K562 (cell line): ENCODE measurements around the gene DENND10. TPM values are rescaled to one million over a fixed set of nuclear protein-coding genes. Genes with fewer than 3 reads are reported as not detected.
A peak's percentile ranks its signal among the peaks of the same experiment; 100 is the strongest.

Experiments
- CBX8 ChIP-seq: fragments of 200-600 bp; sonication (generic); IDR thresholded peaks from 2 replicates; pipeline ENCODE4 v1.6.1; 2012; ENCODE audit warnings: borderline replicate concordance, mixed run types, low read depth, mild to moderate bottlenecking, moderate library complexity, mixed read lengths, low read length, control low read depth, inconsistent platforms; ENCODE audit not compliant: poor library complexity, severe bottlenecking; ENCODE audit errors: extremely low read depth
- DIDO1 ChIP-seq: fragments of 450-650 bp; IDR thresholded peaks from 2 replicates; pipeline ENCODE4 v1.6.1; 2016; ENCODE audit warnings: low read depth, missing biosample characterization, missing genetic modification characterization
- DPF2 ChIP-seq: fragments of 450-650 bp; IDR thresholded peaks from 2 replicates; pipeline ENCODE4 v1.6.1; 2016
- EHMT2 ChIP-seq: fragments of 450-650 bp; IDR thresholded peaks from 2 replicates; pipeline ENCODE4 v1.6.1; 2018; ENCODE audit warnings: antibody characterized with exemption
- ESRRB ChIP-seq: fragments of 250-450 bp; sonication (Bioruptor Pico); IDR thresholded peaks from 2 replicates; pipeline ENCODE4 v1.5.0; 2020; ENCODE audit warnings: mild to moderate bottlenecking, moderate library complexity, borderline replicate concordance
- MAX ChIP-seq: sonication (generic); formaldehyde crosslinking; IDR thresholded peaks from 2 replicates; pipeline ENCODE4 v1.9.0; 2022; ENCODE audit warnings: mild to moderate bottlenecking, missing genetic modification reagents
- MED1 ChIP-seq: sonication (generic); formaldehyde crosslinking; IDR thresholded peaks from 2 replicates; pipeline ENCODE4 v1.8.1; 2023; ENCODE audit warnings: missing genetic modification reagents, borderline replicate concordance
- NCOR1 ChIP-seq: fragments of 450-650 bp; IDR thresholded peaks from 2 replicates; pipeline ENCODE4 v1.6.1; 2016; ENCODE audit warnings: mild to moderate bottlenecking, moderate library complexity
- PTTG1 ChIP-seq: fragments of 450-650 bp; IDR thresholded peaks from 2 replicates; pipeline ENCODE4 v1.6.1; 2016; ENCODE audit warnings: low read depth, mild to moderate bottlenecking, missing genetic modification characterization, missing compliant biosample characterization
- RBM25 ChIP-seq: fragments of 200-400 bp; formaldehyde crosslinking; IDR thresholded peaks from 2 replicates; pipeline ENCODE4 v1.6.1; 2018; ENCODE audit warnings: low read length, low read depth, moderate library complexity; ENCODE audit not compliant: severe bottlenecking
- SFPQ ChIP-seq: fragments of 200-400 bp; formaldehyde crosslinking; IDR thresholded peaks from 2 replicates; pipeline ENCODE4 v1.6.1; 2017; ENCODE audit warnings: mild to moderate bottlenecking, low read depth, low read length, moderate library complexity
- SMAD1 ChIP-seq: fragments of 150-350 bp; IDR thresholded peaks from 2 replicates; pipeline ENCODE4 v1.6.1; 2014; ENCODE audit warnings: low read length, low read depth; ENCODE audit not compliant: partially characterized antibody
- SRSF1 ChIP-seq: fragments of 200-400 bp; formaldehyde crosslinking; IDR thresholded peaks from 2 replicates; pipeline ENCODE4 v1.6.1; 2017; ENCODE audit warnings: mild to moderate bottlenecking, low read depth, low read length, moderate library complexity
- TAF9B ChIP-seq: fragments of 450-650 bp; IDR thresholded peaks from 2 replicates; pipeline ENCODE4 v1.6.1; 2018; ENCODE audit warnings: mild to moderate bottlenecking; ENCODE audit not compliant: partially characterized antibody
- TGIF2 ChIP-seq: sonication (generic); formaldehyde crosslinking; IDR thresholded peaks from 2 replicates; pipeline ENCODE4 v1.8.1; 2022; ENCODE audit warnings: mild to moderate bottlenecking, missing genetic modification reagents, moderate library complexity
- XRCC3 ChIP-seq: fragments of 450-650 bp; IDR thresholded peaks from 2 replicates; pipeline ENCODE4 v1.6.1; 2017; ENCODE audit warnings: mild to moderate bottlenecking, moderate library complexity
- ZFP1 ChIP-seq: fragments of 450-650 bp; formaldehyde crosslinking; IDR thresholded peaks from 2 replicates; pipeline ENCODE4 v1.4.0; 2020; ENCODE audit warnings: mild to moderate bottlenecking, mixed read lengths
- ZNF224 ChIP-seq: sonication (generic); formaldehyde crosslinking; IDR thresholded peaks from 2 replicates; pipeline ENCODE4 v1.8.0; 2022; ENCODE audit warnings: mild to moderate bottlenecking, missing genetic modification reagents
- ZNF311 ChIP-seq: fragments of 250-450 bp; sonication (Bioruptor Pico); IDR thresholded peaks from 2 replicates; pipeline ENCODE4 v1.4.0; 2020; ENCODE audit warnings: mild to moderate bottlenecking, moderate library complexity
- ZNF589 ChIP-seq: fragments of 200-800 bp; sonication (Bioruptor generic); IDR thresholded peaks from 2 replicates; pipeline ENCODE4 v1.6.1; 2016; ENCODE audit warnings: low read depth, missing genetic modification characterization, missing compliant biosample characterization
- ZNF592 ChIP-seq: fragments of 450-650 bp; IDR thresholded peaks from 2 replicates; pipeline ENCODE4 v1.6.1; 2017; ENCODE audit warnings: antibody characterized with exemption, mild to moderate bottlenecking
- ZNF644 ChIP-seq: fragments of 200-800 bp; sonication (Bioruptor generic); IDR thresholded peaks from 2 replicates; pipeline ENCODE4 v1.6.1; 2016; ENCODE audit warnings: low read depth, missing genetic modification characterization, missing compliant biosample characterization
- ZNF707 ChIP-seq: fragments of 250-450 bp; sonication (Bioruptor Pico); conservative IDR thresholded peaks from 2 replicates; pipeline ENCODE4 v1.8.0; 2022; ENCODE audit warnings: inconsistent platforms, mild to moderate bottlenecking, moderate library complexity
- polyA plus RNA-seq, 8 experiments: library from polyadenylated mRNA; depleted of rRNA in 4 of 8; stranded (reverse) in 5 of 8; unstranded in 3 of 8; fragments of >200 nt; fragmentation: Nextera tagmentation in 2 of 8; fragmentation: Illumina TruSeq in 1 of 8; extraction: Ambion mirVana in 2 of 8; extraction: Trizol in 1 of 8; gene quantifications; 2 replicates each; pipeline versions ENCODE4 v1.2.1 to v1.2.3, GENCODE V29; 2011 to 2014; ENCODE audit warnings: inconsistent platforms in 1 of 8, missing spikeins in 1 of 8
- total RNA-seq, 7 experiments: library from RNA; depleted of rRNA in 6 of 7; stranded (reverse); fragments of >200 nt in 6 of 7; fragmentation: Illumina TruSeq in 2 of 7; extraction: Trizol in 2 of 7; gene quantifications; 2 replicates each; pipeline versions ENCODE4 v1.2.1 to v1.2.3, GENCODE V29; 2011 to 2021; ENCODE audit warnings: low replicate concordance in 1 of 7

Gene DENND10
- total and polyA plus RNA-seq, 9 of the 15 experiments (the other 6 are each of a cell fraction or from before 2014, with no cell fraction given): 9.4 to 20.0 (median 12.5) TPM

GRCh38 chr10:119166564-119166963, 62.7 kb downstream of the DENND10 start (continued):
- TF ChIP-seq NCOR1 (no peak), RBM25 (peak; percentile 35), DIDO1 (no peak), MED1 (CRISPR knock-in tag) (no peak), SMAD1 (no peak), ZFP1 (no peak), ZNF592 (peak; percentile 65; the same call in 1 of the 2 replicates), DPF2 (peak; percentile 19; the same call in 1 of the 2 replicates), TAF9B (no peak), ESRRB (no peak), ZNF589 (CRISPR knock-in tag) (no peak), TGIF2 (CRISPR knock-in tag) (no peak), ZNF224 (CRISPR knock-in tag) (no peak), PTTG1 (no peak), EHMT2 (no peak), ZNF707 (CRISPR knock-in tag) (no peak), CBX8 (no peak), SFPQ (no peak), XRCC3 (no peak), ZNF644 (tag) (no peak), MAX (CRISPR knock-in tag) (no peak), SRSF1 (no peak), ZNF311 (CRISPR knock-in tag) (no peak)
